DMS53 (cell line): ENCODE measurements around the gene TMPRSS3.

Experiments
- DNase-seq: peaks from one replicate; lab custom pipeline; 2025; lab: John Stamatoyannopoulos, UW

The TMPRSS3 gene

GRCh38 chr21:42407476-42407875 lies 11.6 kb upstream of the TMPRSS3 start:
- no peak for DNase-seq

- no peak for DNase-seq
Measured at GRCh38 chr21:42406866-42407265, 11.0 kb upstream of the TMPRSS3 start.

- no peak for DNase-seq
Measured at GRCh38 chr21:42406201-42406621, 10.4 kb upstream of the TMPRSS3 start.

- no peak for DNase-seq
Measured at GRCh38 chr21:42405064-42406013, 9.5 kb upstream of the TMPRSS3 start.

GRCh38 chr21:42404539-42404938 lies 8.7 kb upstream of the TMPRSS3 start:
- DNase-seq = no peak

- no peak for DNase-seq
Measured at GRCh38 chr21:42403611-42404231, 7.9 kb upstream of the TMPRSS3 start, which contains the start of gene UBASH3A. TSS of gene UBASH3A (plus strand) at chr21:42403902. CDS start at chr21:42403946, 44 bp downstream.

GRCh38 chr21:42401820-42402251 lies 6.0 kb upstream of the TMPRSS3 start:
- no peak for DNase-seq

GRCh38 chr21:42401154-42401553 lies 5.3 kb upstream of the TMPRSS3 start:
- DNase-seq = no peak

- no peak for DNase-seq
Measured at GRCh38 chr21:42400525-42400924, 4.7 kb upstream of the TMPRSS3 start.

- no peak for DNase-seq
Measured at GRCh38 chr21:42398436-42399028, 2.7 kb upstream of the TMPRSS3 start.

GRCh38 chr21:42397746-42398394 lies 2.0 kb upstream of the TMPRSS3 start:
- no peak for DNase-seq

- no peak for DNase-seq
Measured at GRCh38 chr21:42396799-42397745, 1.2 kb upstream of the TMPRSS3 start.

- no peak for DNase-seq
Measured at GRCh38 chr21:42395302-42395701, 550 bp downstream of the TMPRSS3 start.

GRCh38 chr21:42393443-42393950 lies 2.4 kb downstream of the TMPRSS3 start:
- DNase-seq = no peak

GRCh38 chr21:42392731-42393442 lies 3.0 kb downstream of the TMPRSS3 start:
- DNase-seq = no peak

- no peak for DNase-seq
Measured at GRCh38 chr21:42391297-42391696, 4.6 kb downstream of the TMPRSS3 start.

GRCh38 chr21:42390696-42391095 lies 5.2 kb downstream of the TMPRSS3 start:
- no peak for DNase-seq

- no peak for DNase-seq
Measured at GRCh38 chr21:42390193-42390592, 5.7 kb downstream of the TMPRSS3 start.

GRCh38 chr21:42389449-42389835 lies 6.4 kb downstream of the TMPRSS3 start:
- DNase-seq = peak; percentile 85
